ENCODE measurements around the gene IGSF21. TPM values are rescaled to one million over a fixed set of nuclear protein-coding genes. Genes with fewer than 3 reads are reported as not detected.

The IGSF21 gene
- total and polyA plus RNA-seq, 2 donors (not counting 1 experiment from before 2014, with no cell fraction given), result not detected

- H3K4me3 Mint-ChIP-seq, result no peak overlapping the region
- no peaks in the 10 kb centered on the region for H3K9me3 Mint-ChIP-seq (ENCODE audit: insufficient read depth)
- no peak overlapping the region for H3K4me2 ChIP-seq (replicated peaks; ENCODE audit: low read depth, low read length, poor library complexity, severe bottlenecking)
- no peak overlapping the region for H3K9ac ChIP-seq (ENCODE audit: low read length)
- H3K36me3 ChIP-seq (replicated peaks in 1 of 2; ENCODE audit: control extremely low read depth in 1 of 2, control insufficient read depth in 1 of 2, extremely low read depth in 1 of 2, insufficient read depth in 2 of 2, low read length in 1 of 2), result no peaks in the 10 kb centered on the region
- no peak overlapping the region for H3K27ac Mint-ChIP-seq
- 100% methylated on average over 2 of the region's 4 CpGs for WGBS (ENCODE audit: insufficient coverage)
- peaks cover 0 to under 1% (median 0%) of the 10 kb centered on the region in 3 donors for H3K9me3 ChIP-seq (ENCODE audit: control extremely low read depth in 1 of 3, control insufficient read depth in 2 of 3, insufficient read depth in 1 of 3, low read length in 2 of 3)
- H3K4me1 ChIP-seq (ENCODE audit: control insufficient read depth in 2 of 2, insufficient read depth in 2 of 2, low read length in 2 of 2), result no peaks in the 10 kb centered on the region
- H3K27me3 ChIP-seq (replicated peaks in 1 of 4; ENCODE audit: control extremely low read depth in 1 of 4, control insufficient read depth in 3 of 4, insufficient read depth in 4 of 4, low read length in 3 of 4), result peaks cover 0 to 53% (median 16%) of the 10 kb centered on the region in 4 experiments
- H3K27ac ChIP-seq (ENCODE audit: low read length in 2 of 2), result no peak overlapping the region
- ATAC-seq (ENCODE audit: low read depth) (no peak), DNase-seq (no peak)
- CTCF ChIA-PET, result no interaction called here
- POLR2A ChIA-PET, result no interaction called here
- no peak overlapping the region for H3K4me3 ChIP-seq (ENCODE audit: control extremely low read depth in 1 of 5, extremely low read depth in 1 of 5, insufficient read depth in 1 of 5, low read depth in 2 of 5, low read length in 4 of 5)
- H2AFZ ChIP-seq (ENCODE audit: insufficient read depth, low read depth, low read length, poor library complexity, severe bottlenecking), result no peak overlapping the region
- H3K27me3 Mint-ChIP-seq, result peaks cover 59% of the 10 kb centered on the region
- peaks cover 9% of the 10 kb centered on the region for H3K4me1 Mint-ChIP-seq
- no peaks in the 10 kb centered on the region for H4K20me1 ChIP-seq (ENCODE audit: control insufficient read depth, insufficient read depth, low read length, poor library complexity, severe bottlenecking)
- no peak for TF ChIP-seq CTCF (IDR thresholded peaks at IDR 0.05)
- no peak for TF ChIP-seq EZH2 (IDR thresholded peaks at IDR 0.05; ENCODE audit: borderline replicate concordance, insufficient read depth, low read depth, low read length, poor library complexity, severe bottlenecking)
- H3K79me2 ChIP-seq (ENCODE audit: control insufficient read depth, insufficient read depth, low read length), result no peaks in the 10 kb centered on the region
- intact Hi-C loops (cut with micrococcal nuclease), result no loop called here
Measured at GRCh38 chr1:18105196-18105595, 2.4 kb upstream of the IGSF21 start.

GRCh38 chr1:18108299-18109057 is 880 bp downstream of the IGSF21 start:
- H3K36me3 ChIP-seq (replicated peaks in 1 of 2; ENCODE audit: control extremely low read depth in 1 of 2, control insufficient read depth in 1 of 2, extremely low read depth in 1 of 2, insufficient read depth in 2 of 2, low read length in 1 of 2), result no peaks in the 10 kb centered on the region
- no peak overlapping the region for H2AFZ ChIP-seq (ENCODE audit: insufficient read depth, low read depth, low read length, poor library complexity, severe bottlenecking)
- H3K4me1 Mint-ChIP-seq, result peaks cover 14% of the 10 kb centered on the region
- no peak overlapping the region for H3K27ac Mint-ChIP-seq
- H3K4me1 ChIP-seq (ENCODE audit: control insufficient read depth in 2 of 2, insufficient read depth in 2 of 2, low read length in 2 of 2), result peaks cover 3% of the 10 kb centered on the region in 2 donors
- peaks cover 64% of the 10 kb centered on the region for H3K27me3 Mint-ChIP-seq
- peaks cover 0 to 63% (median 21%) of the 10 kb centered on the region in 4 experiments for H3K27me3 ChIP-seq (replicated peaks in 1 of 4; ENCODE audit: control extremely low read depth in 1 of 4, control insufficient read depth in 3 of 4, insufficient read depth in 4 of 4, low read length in 3 of 4)
- intact Hi-C loops (cut with micrococcal nuclease), result no loop called here
- H3K4me2 ChIP-seq (replicated peaks; ENCODE audit: low read depth, low read length, poor library complexity, severe bottlenecking), result no peak overlapping the region
- H3K9me3 Mint-ChIP-seq (ENCODE audit: insufficient read depth), result no peaks in the 10 kb centered on the region
- H3K79me2 ChIP-seq (ENCODE audit: control insufficient read depth, insufficient read depth, low read length), result no peaks in the 10 kb centered on the region
- ChIA-PET CTCF (no interaction called here), POLR2A (no interaction called here)
- WGBS (ENCODE audit: insufficient coverage), result 11% methylated on average over 26 of the region's 26 CpGs
- H4K20me1 ChIP-seq (ENCODE audit: control insufficient read depth, insufficient read depth, low read length, poor library complexity, severe bottlenecking), result no peaks in the 10 kb centered on the region
- DNase-seq, result no peak
- no peak overlapping the region for H3K4me3 ChIP-seq (ENCODE audit: control extremely low read depth in 1 of 5, extremely low read depth in 1 of 5, insufficient read depth in 1 of 5, low read depth in 2 of 5, low read length in 4 of 5)
- H3K9me3 ChIP-seq (ENCODE audit: control extremely low read depth in 1 of 3, control insufficient read depth in 2 of 3, insufficient read depth in 1 of 3, low read length in 2 of 3), result peaks cover 0 to 4% (median 0%) of the 10 kb centered on the region in 3 donors
- no peak for TF ChIP-seq EZH2 (IDR thresholded peaks at IDR 0.05; ENCODE audit: borderline replicate concordance, insufficient read depth, low read depth, low read length, poor library complexity, severe bottlenecking)
- no peak for TF ChIP-seq CTCF (IDR thresholded peaks at IDR 0.05)
- H3K9ac ChIP-seq (ENCODE audit: low read length), result no peak overlapping the region
- H3K4me3 Mint-ChIP-seq, result no peak overlapping the region
- ATAC-seq (ENCODE audit: low read depth), result no peak
- H3K27ac ChIP-seq (ENCODE audit: low read length in 2 of 2), result no peak overlapping the region
